SK-N-SH treated with all-trans-retinoic acid at 6 μM for 48 hours (cell line): ENCODE data around the gene LUZP1.

Source experiments
- ARNTL ChIP-seq: fragments of 450-650 bp; formaldehyde crosslinking; IDR thresholded peaks from 2 replicates; pipeline ENCODE4 v1.5.0; 2020; ENCODE audit warnings: low read depth, mild to moderate bottlenecking, moderate library complexity, borderline replicate concordance
- CREB5 ChIP-seq: fragments of 250-450 bp; sonication (Bioruptor Pico); IDR thresholded peaks from 2 replicates; pipeline ENCODE4 v1.5.1; 2020; ENCODE audit warnings: low read depth, mild to moderate bottlenecking, moderate library complexity
- ESRRG ChIP-seq: fragments of 250-450 bp; sonication (Bioruptor Pico); IDR thresholded peaks from 2 replicates; pipeline ENCODE4 v1.6.1; 2021; ENCODE audit warnings: mild to moderate bottlenecking
- OSR1 ChIP-seq: fragments of 250-450 bp; sonication (Bioruptor Pico); IDR thresholded peaks from 2 replicates; pipeline ENCODE4 v1.8.0; 2022; ENCODE audit warnings: moderate library complexity, mild to moderate bottlenecking, inconsistent platforms
- PATZ1 ChIP-seq: fragments of 250-450 bp; sonication (Bioruptor Pico); IDR thresholded peaks from 2 replicates; pipeline ENCODE4 v1.8.0; 2020; ENCODE audit warnings: mild to moderate bottlenecking, moderate library complexity, borderline replicate concordance
- PPARA ChIP-seq: fragments of 250-450 bp; sonication (Bioruptor Pico); IDR thresholded peaks from 2 replicates; pipeline ENCODE4 v1.5.0; 2020; ENCODE audit warnings: mild to moderate bottlenecking, borderline replicate concordance
- RARB ChIP-seq: fragments of 250-450 bp; sonication (Bioruptor Pico); IDR thresholded peaks from 2 replicates; pipeline ENCODE4 v1.8.0; 2021; ENCODE audit warnings: mild to moderate bottlenecking, moderate library complexity
- SNAI2 ChIP-seq: fragments of 250-450 bp; sonication (Bioruptor Pico); IDR thresholded peaks from 2 replicates; pipeline ENCODE4 v1.5.0; 2020; ENCODE audit warnings: mild to moderate bottlenecking, moderate library complexity
- TOX ChIP-seq: fragments of 250-450 bp; sonication (Bioruptor Pico); IDR thresholded peaks from 2 replicates; pipeline ENCODE4 v1.8.0; 2021; ENCODE audit warnings: mild to moderate bottlenecking, moderate library complexity, borderline replicate concordance
- ZC3H10 ChIP-seq: fragments of 250-450 bp; sonication (Bioruptor Pico); IDR thresholded peaks from 2 replicates; pipeline ENCODE4 v1.5.1; 2021; ENCODE audit warnings: mild to moderate bottlenecking, moderate library complexity
- ZFP30 ChIP-seq: fragments of 450-650 bp; formaldehyde crosslinking; IDR thresholded peaks from 2 replicates; pipeline ENCODE4 v1.5.0; 2022; ENCODE audit warnings: mild to moderate bottlenecking, moderate library complexity
- ZNF565 ChIP-seq: fragments of 450-650 bp; formaldehyde crosslinking; conservative IDR thresholded peaks from 2 replicates; pipeline ENCODE4 v1.5.0; 2020; ENCODE audit warnings: low read depth, mild to moderate bottlenecking, moderate library complexity
- ZNF8 ChIP-seq: fragments of 450-650 bp; formaldehyde crosslinking; IDR thresholded peaks from 2 replicates; pipeline ENCODE4 v1.5.0; 2020; ENCODE audit warnings: mild to moderate bottlenecking, moderate library complexity

GRCh38 chr1:23210351-23210785, 41.7 kb upstream of the LUZP1 start:
- TF ChIP-seq ESRRG (CRISPR knock-in tag): no peak
- TF ChIP-seq RARB (CRISPR knock-in tag): no peak
- TF ChIP-seq CREB5 (CRISPR knock-in tag): no peak
- no peak for TF ChIP-seq OSR1 (CRISPR knock-in tag)
- TF ChIP-seq PATZ1 (CRISPR knock-in tag): no peak
- TF ChIP-seq TOX: no peak
- TF ChIP-seq ARNTL (CRISPR knock-in tag): no peak
- TF ChIP-seq ZFP30 (CRISPR knock-in tag): no peak
- TF ChIP-seq SNAI2 (CRISPR knock-in tag): no peak
- no peak for TF ChIP-seq PPARA (CRISPR knock-in tag)
- no peak for TF ChIP-seq ZNF565
- no peak for TF ChIP-seq ZC3H10 (CRISPR knock-in tag)
- no peak for TF ChIP-seq ZNF8 (CRISPR knock-in tag)
